MM.1S (cell line): Measurements from ENCODE around the gene ARAP3.
A peak's percentile ranks its signal among the peaks of the same experiment; 100 is the strongest.

Experiments used
- EZH2 ChIP-seq: fragments of 300-600 bp; sonication (generic); optimal IDR thresholded peaks from 2 replicates; pipeline ENCODE3; 2017; ENCODE audit warnings: low read depth, mild to moderate bottlenecking, antibody characterized with exemption, low read length, mixed read lengths
- EZH2phosphoT487 ChIP-seq: fragments of 300-600 bp; sonication (generic); IDR thresholded peaks from 2 replicates; pipeline ENCODE4 v1.6.1; 2018; ENCODE audit warnings: antibody characterized with exemption, low read length
- TF ChIP-seq, protein P1 (sequence below): fragments of 300-600 bp; sonication (generic); IDR thresholded peaks from 2 replicates; pipeline ENCODE4 v1.5.1; 2016; ENCODE audit warnings: antibody characterized with exemption, low read length, mixed read lengths

- TF ChIP-seq EZH2phosphoT487 (no peak), EZH2 (no peak)
- TF ChIP-seq, protein P1, sequence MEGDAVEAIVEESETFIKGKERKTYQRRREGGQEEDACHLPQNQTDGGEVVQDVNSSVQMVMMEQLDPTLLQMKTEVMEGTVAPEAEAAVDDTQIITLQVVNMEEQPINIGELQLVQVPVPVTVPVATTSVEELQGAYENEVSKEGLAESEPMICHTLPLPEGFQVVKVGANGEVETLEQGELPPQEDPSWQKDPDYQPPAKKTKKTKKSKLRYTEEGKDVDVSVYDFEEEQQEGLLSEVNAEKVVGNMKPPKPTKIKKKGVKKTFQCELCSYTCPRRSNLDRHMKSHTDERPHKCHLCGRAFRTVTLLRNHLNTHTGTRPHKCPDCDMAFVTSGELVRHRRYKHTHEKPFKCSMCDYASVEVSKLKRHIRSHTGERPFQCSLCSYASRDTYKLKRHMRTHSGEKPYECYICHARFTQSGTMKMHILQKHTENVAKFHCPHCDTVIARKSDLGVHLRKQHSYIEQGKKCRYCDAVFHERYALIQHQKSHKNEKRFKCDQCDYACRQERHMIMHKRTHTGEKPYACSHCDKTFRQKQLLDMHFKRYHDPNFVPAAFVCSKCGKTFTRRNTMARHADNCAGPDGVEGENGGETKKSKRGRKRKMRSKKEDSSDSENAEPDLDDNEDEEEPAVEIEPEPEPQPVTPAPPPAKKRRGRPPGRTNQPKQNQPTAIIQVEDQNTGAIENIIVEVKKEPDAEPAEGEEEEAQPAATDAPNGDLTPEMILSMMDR: peak; percentile 94
Measured at GRCh38 chr5:141691867-141692532, 10.0 kb upstream of the ARAP3 start.
